B cell (primary cell): ENCODE data around the gene PPP6R2. TPM values are rescaled to one million over a fixed set of nuclear protein-coding genes. Genes with fewer than 3 reads are reported as not detected.

Experiments used
- ATAC-seq: fragments of 200-7000 bp; cut with Tn5 transposase; one replicate; pipeline ENCODE4 v1.10.0; 2021; ENCODE audit warnings: low read depth, mild to moderate bottlenecking, moderate number of reproducible peaks, moderate library complexity
- CTCF ChIA-PET: fragments of 350-600 bp; sonication (Branson Sonifier 250); formaldehyde crosslinking; loops from one replicate; lab custom pipeline; 2021; ENCODE audit warnings: antibody characterized with exemption, inconsistent platforms; lab: Charles Lee
- POLR2A ChIA-PET: fragments of 350-600 bp; sonication (Branson Sonifier 250); formaldehyde crosslinking; loops from one replicate; lab custom pipeline; 2021; ENCODE audit warnings: antibody characterized with exemption; lab: Charles Lee
- DNase-seq: peaks from one replicate; pipeline ENCODE4 v3.0.0; 2013
- H2AFZ ChIP-seq: 2 replicates; pipeline ENCODE4 v1.6.1; 2012; ENCODE audit warnings: mild to moderate bottlenecking, low read depth, low read length; ENCODE audit not compliant: insufficient read depth, poor library complexity, severe bottlenecking
- H3K27ac ChIP-seq, 2 donors: 1 replicate in 1 of 2; 2 replicates in 1 of 2; pipeline ENCODE4 v1.5.1; 2012 to 2013; ENCODE audit warnings: low read length in 2 of 2, mild to moderate bottlenecking in 2 of 2, moderate library complexity in 1 of 2
- H3K27me3 ChIP-seq, 4 experiments: fragments of 200-600 bp in 1 of 4; sonication (generic) in 1 of 4; replicated peaks in 1 of 4; 1 replicate in 2 of 4; 2 replicates in 2 of 4; pipeline versions ENCODE4 v1.6.1 to v1.7.0; 2013 to 2016; ENCODE audit warnings: low read length in 3 of 4, mild to moderate bottlenecking in 2 of 4, mixed read lengths in 1 of 4, moderate library complexity in 1 of 4; ENCODE audit not compliant: insufficient read depth in 4 of 4, control insufficient read depth in 3 of 4; ENCODE audit errors: control extremely low read depth in 1 of 4
- H3K36me3 ChIP-seq, 2 experiments: replicated peaks in 1 of 2; 1 replicate in 1 of 2; 2 replicates in 1 of 2; pipeline versions ENCODE4 v1.6.1 to v1.7.1; 2013; ENCODE audit warnings: low read length in 1 of 2; ENCODE audit not compliant: insufficient read depth in 2 of 2, control insufficient read depth in 1 of 2; ENCODE audit errors: control extremely low read depth in 1 of 2, extremely low read depth in 1 of 2
- H3K4me1 ChIP-seq, 2 donors: fragments of 200-600 bp in 1 of 2; sonication (generic) in 1 of 2; 1 replicate in 1 of 2; 2 replicates in 1 of 2; pipeline versions ENCODE4 v1.5.1 to v1.6.1; 2013 to 2017; ENCODE audit warnings: low read length in 2 of 2; ENCODE audit not compliant: control insufficient read depth in 2 of 2, insufficient read depth in 2 of 2
- H3K4me2 ChIP-seq: replicated peaks from 2 replicates; pipeline ENCODE3; 2012; ENCODE audit warnings: mild to moderate bottlenecking, low read depth, low read length; ENCODE audit not compliant: poor library complexity, severe bottlenecking
- H3K4me3 ChIP-seq, 5 experiments: fragments of 200-600 bp in 1 of 5; sonication (generic) in 1 of 5; 1 replicate in 3 of 5; 2 replicates in 2 of 5; pipeline versions ENCODE4 v1.5.1 to v1.7.0; 2011 to 2016; ENCODE audit warnings: low read length in 4 of 5, mild to moderate bottlenecking in 4 of 5, low read depth in 2 of 5, control low read depth in 1 of 5, moderate library complexity in 1 of 5; ENCODE audit not compliant: insufficient read depth in 1 of 5; ENCODE audit errors: control extremely low read depth in 1 of 5, extremely low read depth in 1 of 5
- H3K79me2 ChIP-seq: fragments of 200-600 bp; sonication (generic); one replicate; pipeline ENCODE4 v1.6.0; 2016; ENCODE audit warnings: low read length; ENCODE audit not compliant: control insufficient read depth, insufficient read depth
- H3K9ac ChIP-seq: fragments of 200-600 bp; sonication (generic); 2 replicates; pipeline ENCODE4 v1.6.1; 2017; ENCODE audit warnings: mild to moderate bottlenecking, low read length, moderate library complexity
- H3K9me3 ChIP-seq, 3 donors: one replicate each; pipeline versions ENCODE4 v1.6.1 to v1.7.1; 2013; ENCODE audit warnings: low read length in 2 of 3; ENCODE audit not compliant: control insufficient read depth in 2 of 3, insufficient read depth in 1 of 3; ENCODE audit errors: control extremely low read depth in 1 of 3
- H4K20me1 ChIP-seq: 2 replicates; pipeline ENCODE4 v1.6.0; 2012; ENCODE audit warnings: mild to moderate bottlenecking, low read length; ENCODE audit not compliant: insufficient read depth, control insufficient read depth, poor library complexity, severe bottlenecking
- H3K27ac Mint-ChIP-seq: one replicate; pipeline ENCODE4 v1.8.0; 2021; ENCODE audit warnings: mixed read lengths
- H3K27me3 Mint-ChIP-seq: one replicate; pipeline ENCODE4 v1.8.0; 2021; ENCODE audit warnings: mixed read lengths
- H3K4me1 Mint-ChIP-seq: one replicate; pipeline ENCODE4 v1.8.0; 2021; ENCODE audit warnings: mixed read lengths
- H3K4me3 Mint-ChIP-seq: one replicate; pipeline ENCODE4 v1.8.0; 2021; ENCODE audit warnings: mixed read lengths
- H3K9me3 Mint-ChIP-seq: one replicate; pipeline ENCODE4 v1.8.0; 2022; ENCODE audit warnings: mixed read lengths; ENCODE audit not compliant: insufficient read depth
- CTCF ChIP-seq: fragments of 200-600 bp; IDR thresholded peaks from one replicate; pipeline ENCODE4 v1.8.0; 2022; ENCODE audit warnings: antibody characterized with exemption, mild to moderate bottlenecking
- EZH2 ChIP-seq: IDR thresholded peaks from 2 replicates; pipeline ENCODE4 v1.6.1; 2012; ENCODE audit warnings: borderline replicate concordance, low read depth, mild to moderate bottlenecking, moderate library complexity, low read length; ENCODE audit not compliant: insufficient read depth, poor library complexity, severe bottlenecking
- WGBS: methylation state at CpG from one replicate; pipeline ENCODE4 v1.1.5; 2013; ENCODE audit warnings: missing lambda C conversion rate; ENCODE audit not compliant: insufficient coverage; 5-methylcytosine and 5-hydroxymethylcytosine counted together
- intact Hi-C: fragments of 100-400 bp; cut with micrococcal nuclease; formaldehyde crosslinking; loops from one replicate; pipeline ENCODE4 v1.10.0; 2022
- polyA plus RNA-seq: library from polyadenylated mRNA; depleted of rRNA; stranded (reverse); fragments of >200 nt; gene quantifications from 2 replicates; pipeline ENCODE4 v1.2.3, GENCODE V29; 2012
- total RNA-seq, 2 donors: library from RNA; stranded (reverse); fragments of 120-200 nt in 1 of 2; gene quantifications; 1 replicate in 1 of 2; 2 replicates in 1 of 2; pipeline versions ENCODE4 v1.2.3 to v1.2.4, GENCODE V29; 2013 to 2022

The PPP6R2 gene
- total and polyA plus RNA-seq, 2 donors (not counting 1 experiment from before 2014, with no cell fraction given), result 91.4 to 98.7 TPM

- peak overlapping the region; percentile 32 for H3K27ac Mint-ChIP-seq
- no peaks in the 10 kb centered on the region for H3K9me3 Mint-ChIP-seq
- Histone ChIP-seq H2AFZ (no peak overlapping the region), H3K79me2 (no peaks in the 10 kb centered on the region), H3K4me3 (no peak overlapping the region), H3K27me3 (peaks cover 0 to 33% (median 8%) of the 10 kb centered on the region in 4 experiments), H3K4me2 (peak overlapping the region; percentile 95), H3K27ac (no peak overlapping the region), H3K9ac (no peak overlapping the region), H3K4me1 (peaks cover 83 to 88% of the 10 kb centered on the region in 2 donors), H3K36me3 (no peaks in the 10 kb centered on the region), H3K9me3 (peaks cover 0 to 7% (median 0%) of the 10 kb centered on the region in 3 donors), H4K20me1 (no peaks in the 10 kb centered on the region)
- DNase-seq (no peak), ATAC-seq (no peak)
- peaks cover 59% of the 10 kb centered on the region for H3K4me1 Mint-ChIP-seq
- CTCF ChIA-PET, result interaction anchor here (0.9 to 3.1 kb wide), 7 partner anchors 9 to 39 kb away, joined by 3 to 19 read pairs (median 6); partner anchors contain the start of gene DENND6B
- intact Hi-C loops, result no loop called here
- H3K27me3 Mint-ChIP-seq, result peaks cover 5% of the 10 kb centered on the region
- POLR2A ChIA-PET, result interaction anchor here (0.5 to 7.5 kb wide), 3 partner anchors 10 to 166 kb away, joined by 3 to 61 read pairs (median 53); no protein-coding TSS in a partner anchor
- TF ChIP-seq CTCF (no peak), EZH2 (no peak)
- 45% methylated on average over 7 of the region's 7 CpGs for WGBS
- peak overlapping the region; percentile 26 for H3K4me3 Mint-ChIP-seq
These were observed 39.6 kb upstream of the PPP6R2 start for GRCh38 chr22:50303515-50303847.

- Histone ChIP-seq H3K27me3 (peaks cover 0 to 31% (median 7%) of the 10 kb centered on the region in 4 experiments), H3K27ac (peak overlapping the region in 1 of 2 donors; percentile 34), H3K4me2 (peak overlapping the region; percentile 95), H3K9me3 (peaks cover 0 to 7% (median 0%) of the 10 kb centered on the region in 3 donors), H2AFZ (no peak overlapping the region), H3K4me1 (peaks cover 85 to 89% of the 10 kb centered on the region in 2 donors), H3K79me2 (no peaks in the 10 kb centered on the region), H4K20me1 (no peaks in the 10 kb centered on the region), H3K9ac (peak overlapping the region; percentile 31), H3K36me3 (no peaks in the 10 kb centered on the region), H3K4me3 (no peak overlapping the region)
- WGBS, result 28% methylated on average over 11 of the region's 11 CpGs
- H3K27me3 Mint-ChIP-seq, result peaks cover 5% of the 10 kb centered on the region
- H3K9me3 Mint-ChIP-seq, result no peaks in the 10 kb centered on the region
- CTCF ChIA-PET, result interaction anchor here (0.9 to 3.1 kb wide), 8 partner anchors 9 to 38 kb away, joined by 3 to 19 read pairs (median 6); partner anchors contain the start of gene DENND6B
- DNase-seq (peak; percentile 62), ATAC-seq (peak; percentile 20)
- TF ChIP-seq EZH2 (no peak), CTCF (no peak)
- H3K4me3 Mint-ChIP-seq, result peak overlapping the region; percentile 78
- POLR2A ChIA-PET, result interaction anchor here (0.5 to 7.5 kb wide), 3 partner anchors 10 to 166 kb away, joined by 3 to 61 read pairs (median 53); no protein-coding TSS in a partner anchor
- intact Hi-C loops, result no loop called here
- H3K4me1 Mint-ChIP-seq, result peaks cover 58% of the 10 kb centered on the region
- peak overlapping the region; percentile 82 for H3K27ac Mint-ChIP-seq
These were observed 39.1 kb upstream of the PPP6R2 start for GRCh38 chr22:50303848-50304527.
